Daoy (cell line): ENCODE data around the gene MRPL10. TPM values are rescaled to one million over a fixed set of nuclear protein-coding genes. Genes with fewer than 3 reads are reported as not detected.

Experiments used
- DNase-seq: peaks from one replicate; pipeline ENCODE4 v3.0.0-alpha.2; 2015; ENCODE audit warnings: low read depth
- total RNA-seq: library from RNA; depleted of rRNA; stranded (reverse); fragments of >200 nt; shearing (Covaris generic); gene quantifications from 2 replicates; pipeline ENCODE4 v1.2.3, GENCODE V29; 2014; rRNA removed

MRPL10 gene
- 26.3 and 41.3 TPM in 2 replicates for total RNA-seq

DNA sequence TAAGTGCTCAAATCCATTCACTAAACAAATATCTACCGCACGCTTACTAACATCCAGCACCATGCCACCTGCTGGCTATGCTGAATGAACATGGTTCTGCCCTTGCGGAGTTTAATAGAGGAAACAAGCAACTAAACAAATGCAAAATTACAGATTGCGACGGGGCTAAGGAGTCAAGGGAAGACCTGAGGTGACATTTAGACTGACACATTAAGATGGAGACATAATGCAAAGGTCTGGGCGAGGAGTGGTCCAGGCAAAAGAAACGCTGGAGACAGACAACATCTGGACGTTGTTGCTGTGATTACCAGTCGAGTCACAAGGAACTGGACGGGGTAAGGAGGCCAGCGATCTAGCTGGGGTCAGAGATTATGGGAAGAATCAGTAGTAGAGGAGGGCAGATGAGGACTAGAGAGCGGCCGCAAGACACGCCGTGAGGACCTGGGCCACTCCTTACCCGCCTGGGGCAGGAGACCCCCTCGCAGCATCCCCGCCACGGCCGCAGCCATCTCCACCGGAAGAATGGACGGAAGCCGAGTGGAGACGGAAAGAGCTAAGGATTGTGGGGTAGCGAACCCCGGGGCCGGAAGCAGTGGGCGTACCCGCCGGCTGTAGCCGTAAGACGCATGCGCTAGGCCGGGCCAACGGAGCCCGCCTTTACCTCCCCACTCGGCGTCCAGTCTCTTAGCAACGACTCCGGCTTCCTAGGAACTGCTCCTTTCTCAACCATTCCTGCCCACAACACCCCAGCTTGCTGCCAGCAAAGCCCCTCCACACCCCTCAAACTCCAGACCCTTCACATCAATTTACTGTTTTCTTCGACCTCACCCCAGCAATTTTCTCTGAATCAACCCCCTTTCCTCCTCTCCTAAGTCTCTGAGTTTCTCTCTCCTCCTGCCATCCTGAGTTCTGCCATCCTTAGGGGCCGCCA lies at the start of gene MRPL10, which contains the start of gene LRRC46:
Gene MRPL10 (minus strand): TSS at position 539 of the 931 bp plus-strand sequence. CDS start 30 bp downstream, at position 509.
Gene LRRC46 (plus strand): TSS at position 668 of the 931 bp plus-strand sequence. CDS start 320 bp downstream, outside the sequence.
- peak; percentile 92 for DNase-seq

DNA sequence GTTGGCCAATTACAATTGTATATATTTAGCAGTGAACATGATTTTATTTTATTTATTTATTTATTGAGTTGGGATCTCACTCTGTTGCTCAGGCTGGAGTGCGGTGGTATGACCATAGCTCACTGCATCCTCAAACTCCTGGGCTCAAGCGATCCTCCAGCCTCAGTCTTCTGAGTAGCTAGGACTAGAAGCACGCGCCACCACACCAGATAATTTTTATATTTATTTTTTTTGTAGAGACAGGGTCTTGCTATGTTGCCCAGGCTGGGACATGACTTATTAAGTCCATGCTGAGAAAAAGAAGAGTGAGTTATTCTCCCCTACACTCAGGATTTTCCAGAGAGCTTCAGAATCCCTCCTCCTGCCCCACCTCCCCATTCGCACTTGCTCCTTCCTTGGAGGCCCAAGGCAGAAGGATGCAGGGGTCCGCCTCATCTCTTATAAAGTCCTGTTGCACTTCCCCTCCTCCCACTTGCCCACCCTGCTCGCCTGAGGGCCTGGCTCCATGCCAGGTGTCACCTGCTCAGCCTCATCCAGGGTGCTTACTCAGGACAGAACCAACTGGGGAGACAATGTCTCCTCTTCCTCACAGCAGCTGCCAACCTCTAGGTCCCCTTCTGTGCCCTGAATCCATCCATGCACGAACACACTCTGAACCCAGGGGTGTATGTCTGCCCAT lies 48.6 kb upstream of the MRPL10 start:
- DNase-seq = no peak

DNA sequence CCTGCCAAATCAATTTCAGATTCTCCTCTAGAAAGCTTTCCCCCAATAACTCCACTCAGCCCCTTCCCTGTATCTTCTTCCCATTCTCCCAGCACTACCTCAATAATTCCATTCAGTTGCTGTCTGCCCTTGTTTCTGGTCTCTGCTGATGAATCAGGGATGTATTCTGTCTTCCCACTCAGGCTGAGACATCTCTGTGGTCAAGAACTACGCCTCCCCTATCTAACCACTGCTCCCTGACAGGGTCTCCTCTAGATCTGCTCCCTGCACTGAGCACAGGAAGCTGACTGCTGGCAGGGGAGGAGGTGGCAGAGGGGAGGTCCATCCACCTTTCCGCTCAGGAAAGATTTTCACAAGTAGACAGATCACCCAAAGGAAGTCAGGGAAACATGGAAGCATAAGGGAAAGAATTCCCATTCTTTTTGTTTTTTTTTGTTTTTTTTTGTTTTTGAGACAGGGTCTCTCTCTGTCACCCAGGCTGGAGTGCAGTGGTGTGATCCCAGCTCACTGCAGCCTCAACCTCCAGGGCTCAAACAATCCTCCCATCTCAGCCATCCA lies 47.8 kb upstream of the MRPL10 start:
- peak; percentile 65 for DNase-seq

DNA sequence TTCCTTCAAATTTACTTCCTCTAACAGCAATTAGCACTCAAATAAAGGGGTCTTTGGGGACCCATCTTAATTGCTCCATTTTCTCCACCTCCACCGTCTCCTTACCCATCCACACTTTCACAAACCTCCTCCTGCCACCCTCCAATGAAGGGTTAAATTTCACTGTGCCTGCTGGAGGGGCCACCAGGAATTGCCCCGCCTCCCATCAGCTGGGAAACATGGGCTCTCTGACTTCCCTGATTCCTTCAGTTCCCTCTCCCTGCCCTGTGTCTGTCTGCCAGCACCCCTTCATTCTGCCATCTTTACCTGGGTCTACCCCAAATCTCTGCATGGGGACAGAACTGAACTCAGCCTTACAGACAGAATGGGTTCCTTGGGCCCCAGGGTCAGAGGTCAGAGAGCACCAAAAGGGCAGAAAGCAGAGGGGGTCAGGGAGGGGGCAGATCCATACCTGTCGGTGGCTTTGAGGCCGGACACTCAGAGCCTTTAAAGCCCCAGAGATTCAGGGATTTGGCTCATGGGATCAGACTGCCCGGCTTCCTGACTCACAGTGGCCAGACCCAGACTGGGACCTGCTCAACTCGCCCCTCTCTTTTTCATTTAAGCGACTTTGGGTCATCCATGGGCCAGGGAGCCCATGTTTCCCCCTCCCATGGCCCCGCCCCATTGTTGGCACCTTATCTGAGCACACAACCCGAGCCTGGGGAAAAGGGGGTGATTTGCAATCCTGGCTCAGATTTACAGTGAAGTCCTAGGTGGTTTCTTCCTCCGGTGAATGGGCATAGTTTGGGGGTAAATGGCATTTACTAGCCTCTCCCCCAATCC lies 47.1 kb upstream of the MRPL10 start:
- no peak for DNase-seq

DNA sequence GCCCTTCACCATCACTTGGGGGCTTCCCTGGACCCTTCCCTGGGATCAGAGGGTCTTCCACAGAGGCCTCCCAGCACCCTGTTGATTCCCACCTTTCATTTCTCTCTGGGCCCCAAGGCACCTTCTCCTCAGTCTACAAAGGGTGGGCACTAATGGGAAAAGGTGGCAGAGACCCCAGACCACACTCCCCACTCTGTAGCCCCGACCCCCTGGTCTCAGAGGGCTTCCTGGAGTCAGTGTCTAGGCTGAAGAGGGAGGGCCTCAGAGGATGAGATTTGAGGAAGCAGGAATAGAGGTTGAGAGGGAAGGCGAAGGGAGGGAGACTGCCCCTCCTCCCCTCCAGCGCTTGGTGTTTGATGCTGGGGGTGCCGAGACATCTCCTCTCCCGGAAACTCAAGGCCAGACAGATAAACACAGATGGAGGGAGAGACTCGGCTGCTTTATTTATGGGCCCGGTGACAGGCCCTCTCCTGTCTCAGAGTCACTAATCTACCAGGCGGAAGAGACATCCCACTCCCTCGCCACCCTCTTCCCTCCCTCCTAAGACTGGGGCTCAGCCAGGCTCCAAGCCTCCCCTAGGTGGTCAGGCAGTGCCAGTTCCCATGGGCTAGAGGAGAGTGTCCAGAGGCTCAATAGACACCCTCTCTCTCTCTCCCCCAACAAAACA lies 46.2 kb upstream of the MRPL10 start:
- DNase-seq = no peak

DNA sequence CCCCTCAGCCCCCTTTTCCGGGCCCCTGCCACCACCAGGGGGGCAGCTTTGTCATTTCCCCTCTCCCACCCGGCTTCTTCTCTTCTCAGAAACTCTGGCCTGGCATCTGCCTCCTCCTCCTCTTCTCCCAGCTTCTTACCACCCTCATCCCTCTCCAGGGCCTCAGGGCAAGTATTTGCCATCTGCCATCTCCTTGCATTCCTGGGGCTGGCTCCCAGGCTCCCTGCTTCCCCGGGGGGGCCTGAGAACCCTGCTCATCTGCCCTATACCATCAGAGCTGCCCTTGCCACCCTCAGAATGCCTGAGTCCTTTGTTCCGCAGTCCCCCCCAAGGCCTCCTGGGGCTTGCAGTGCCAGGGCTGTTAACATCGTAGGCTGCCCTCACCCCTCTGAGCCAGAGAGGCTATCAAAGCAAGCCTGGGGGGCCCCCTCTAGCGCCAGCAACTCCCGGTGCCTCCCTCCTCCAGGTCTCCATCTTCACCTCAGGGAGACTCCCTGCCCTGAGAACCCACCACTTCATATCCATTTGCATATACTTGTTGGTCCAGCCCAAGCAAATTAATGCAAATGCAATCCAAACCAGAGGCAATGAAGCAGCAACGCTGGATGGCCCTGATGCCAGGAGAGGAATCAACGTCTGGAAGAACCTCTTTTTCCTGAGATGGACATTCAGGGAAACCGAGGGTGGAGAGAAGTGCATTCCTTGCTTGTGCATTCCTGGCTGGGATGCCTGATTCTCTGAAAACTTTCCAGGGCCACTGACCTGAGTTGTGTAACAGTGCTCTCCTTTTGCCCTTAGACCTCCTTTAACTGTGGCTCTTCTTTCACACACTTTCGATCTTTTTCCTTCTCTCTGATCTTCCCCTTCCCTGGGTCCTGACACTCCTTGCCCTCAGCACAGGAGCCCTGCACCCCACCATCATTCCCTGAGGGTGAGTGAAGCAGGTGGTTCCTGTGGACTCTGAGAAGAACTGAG lies 44.0 kb upstream of the MRPL10 start:
- DNase-seq = no peak

DNA sequence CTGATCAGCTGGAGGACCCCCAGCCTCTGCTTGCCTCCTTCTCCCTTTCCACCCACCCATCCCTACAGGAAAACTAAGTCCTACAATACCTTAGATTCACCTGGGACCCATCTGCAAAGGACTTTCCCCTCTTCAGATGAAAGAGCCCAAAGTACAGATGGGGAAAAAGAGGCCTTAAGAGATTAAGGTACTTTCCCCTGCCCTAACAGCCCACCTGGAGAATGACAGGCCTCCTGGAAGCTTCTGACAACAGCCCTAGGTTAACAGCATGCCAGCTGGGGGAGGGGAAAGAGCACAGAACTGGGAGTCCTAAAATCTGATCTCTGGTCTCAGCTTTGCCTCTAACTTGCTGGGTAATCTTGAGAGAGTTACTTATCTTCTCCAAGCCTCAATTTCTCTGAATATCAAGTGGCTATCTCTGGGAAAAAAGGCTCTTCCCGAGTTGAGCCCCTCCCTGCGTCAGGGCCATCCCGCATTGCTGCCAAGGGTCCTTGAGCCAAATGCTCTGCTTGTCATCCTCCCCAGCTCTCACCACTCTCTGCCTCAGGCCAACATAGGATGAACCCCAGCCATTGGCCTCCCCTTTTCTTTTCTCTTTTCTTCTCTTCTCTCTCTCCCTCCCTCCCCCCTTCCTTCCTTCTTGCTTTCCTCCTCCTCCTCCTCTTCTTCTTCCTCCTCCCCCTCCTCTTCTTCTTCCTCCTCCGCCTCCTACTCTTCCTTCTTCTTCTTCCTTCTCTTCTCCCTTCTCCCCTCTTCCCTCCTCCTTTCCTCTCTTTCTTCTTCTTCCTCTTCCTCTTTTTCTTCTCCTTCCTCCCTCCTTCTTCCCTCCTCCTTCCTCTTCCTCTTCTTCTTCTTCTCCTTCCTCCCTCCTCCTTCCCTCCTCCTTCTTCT lies 42.1 kb upstream of the MRPL10 start:
- DNase-seq = no peak

DNA sequence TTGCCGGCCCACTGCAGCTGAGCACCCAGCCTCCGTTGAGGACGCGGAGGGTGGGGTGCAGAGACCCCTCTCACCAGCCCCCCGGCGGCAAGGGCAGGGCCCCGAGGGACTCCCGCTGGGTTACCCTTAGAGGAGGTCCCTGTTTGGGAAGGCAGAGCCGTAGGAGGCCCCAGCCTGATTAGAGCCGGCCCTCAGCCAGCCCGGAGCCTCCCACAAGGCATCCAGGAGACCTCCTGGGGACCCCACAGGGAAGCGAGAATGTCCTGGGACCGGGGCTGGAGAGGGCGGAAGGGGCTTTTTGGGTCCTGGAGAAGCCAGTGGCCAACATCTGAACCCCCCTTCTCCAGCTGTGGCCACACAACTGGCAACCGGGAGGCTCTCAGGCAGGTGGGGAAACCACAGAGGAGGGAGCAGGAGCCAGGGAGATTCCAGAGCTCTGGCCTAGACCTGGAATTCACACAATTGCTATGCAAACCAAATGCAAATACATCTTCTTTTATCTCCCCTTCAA lies 41.4 kb upstream of the MRPL10 start:
- peak; percentile 40 for DNase-seq

DNA sequence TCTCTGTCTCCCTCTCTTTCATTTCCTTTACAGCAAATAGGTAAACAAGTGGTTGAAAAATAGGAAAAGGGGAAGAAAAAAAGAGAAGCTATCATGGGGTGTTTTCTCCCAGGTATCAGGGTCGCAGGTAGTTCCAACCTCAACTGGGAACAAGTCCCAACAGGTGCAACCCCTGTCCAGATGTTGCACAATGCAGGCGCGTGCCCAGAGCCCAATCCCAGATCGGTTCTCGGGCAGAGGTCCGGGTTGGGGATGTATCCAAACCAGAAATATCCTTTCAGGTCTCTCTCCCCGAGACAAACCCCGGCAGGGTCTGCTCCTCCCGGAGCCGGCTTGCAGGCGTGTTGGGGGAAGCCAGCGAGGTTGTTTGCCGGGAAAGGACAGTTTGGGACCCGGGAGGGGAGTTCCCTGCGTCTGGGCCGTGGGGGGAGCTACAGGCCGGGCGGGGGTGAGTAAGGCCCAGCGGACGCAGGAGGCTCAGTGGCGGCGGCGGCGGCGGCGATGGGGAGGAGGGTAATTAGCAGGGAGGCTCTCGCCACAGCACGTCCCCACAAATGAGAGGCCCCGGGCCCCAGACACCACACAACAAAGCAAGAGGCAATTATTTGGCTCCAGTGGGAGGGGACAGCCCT lies 40.8 kb upstream of the MRPL10 start:
- peak; percentile 37 for DNase-seq

DNA sequence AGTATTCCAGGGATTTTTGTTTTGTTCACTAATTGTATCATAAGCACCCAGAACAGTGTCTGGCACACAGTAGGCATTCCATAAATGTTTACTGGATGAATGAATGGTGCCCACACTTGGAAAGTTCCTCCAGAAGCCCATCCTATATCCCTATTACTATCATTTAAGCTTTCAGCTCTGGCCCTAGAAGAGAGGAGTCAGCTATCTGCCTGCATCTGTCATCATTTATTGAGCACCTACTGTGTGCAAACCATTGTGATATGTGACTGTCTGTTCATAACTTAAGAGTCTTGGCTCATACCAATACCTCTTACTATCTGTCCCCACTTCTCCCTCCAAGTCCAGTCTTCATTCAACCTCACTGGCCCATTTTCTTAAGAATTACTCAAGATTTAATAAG lies 39.7 kb upstream of the MRPL10 start:
- DNase-seq = no peak

DNA sequence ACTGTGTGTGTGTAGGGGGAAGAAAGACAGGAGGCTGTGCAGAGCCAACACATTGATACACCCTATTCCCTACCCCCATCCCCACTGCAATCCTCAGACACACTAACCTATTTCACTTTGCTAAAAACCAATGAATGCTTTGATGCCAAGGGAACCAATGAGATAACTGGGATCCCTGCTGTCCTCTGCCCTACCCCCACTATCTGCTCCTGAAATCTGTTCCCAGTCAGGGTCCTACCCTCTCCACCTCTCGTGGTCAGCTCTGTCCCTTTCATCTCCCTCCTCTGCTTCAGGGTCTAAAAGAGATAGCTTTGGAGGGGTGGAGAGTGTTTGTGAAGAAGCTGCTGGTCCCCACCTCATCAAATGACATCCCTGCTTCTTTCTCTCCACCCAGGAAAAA lies 38.7 kb upstream of the MRPL10 start:
- no peak for DNase-seq

DNA sequence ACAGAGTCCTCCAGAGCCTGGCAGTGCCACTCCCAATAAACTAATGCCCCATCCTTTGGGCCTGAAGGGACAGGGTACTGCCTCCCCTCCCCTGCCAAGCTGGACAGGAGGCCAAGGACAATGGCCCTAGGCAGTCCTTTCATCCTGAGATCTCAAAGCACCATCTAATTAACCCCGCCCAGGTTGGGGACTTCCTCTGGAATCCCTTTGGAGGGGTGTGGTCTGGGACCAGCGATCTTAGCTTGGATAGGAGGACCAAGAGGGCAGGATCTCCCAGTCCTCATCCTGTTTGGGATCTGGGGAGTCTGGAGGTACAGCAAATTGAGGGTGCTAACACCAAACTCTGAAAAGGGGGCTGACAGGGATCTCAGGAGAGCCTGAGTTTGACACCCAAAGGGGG lies 37.8 kb upstream of the MRPL10 start:
- no peak for DNase-seq

DNA sequence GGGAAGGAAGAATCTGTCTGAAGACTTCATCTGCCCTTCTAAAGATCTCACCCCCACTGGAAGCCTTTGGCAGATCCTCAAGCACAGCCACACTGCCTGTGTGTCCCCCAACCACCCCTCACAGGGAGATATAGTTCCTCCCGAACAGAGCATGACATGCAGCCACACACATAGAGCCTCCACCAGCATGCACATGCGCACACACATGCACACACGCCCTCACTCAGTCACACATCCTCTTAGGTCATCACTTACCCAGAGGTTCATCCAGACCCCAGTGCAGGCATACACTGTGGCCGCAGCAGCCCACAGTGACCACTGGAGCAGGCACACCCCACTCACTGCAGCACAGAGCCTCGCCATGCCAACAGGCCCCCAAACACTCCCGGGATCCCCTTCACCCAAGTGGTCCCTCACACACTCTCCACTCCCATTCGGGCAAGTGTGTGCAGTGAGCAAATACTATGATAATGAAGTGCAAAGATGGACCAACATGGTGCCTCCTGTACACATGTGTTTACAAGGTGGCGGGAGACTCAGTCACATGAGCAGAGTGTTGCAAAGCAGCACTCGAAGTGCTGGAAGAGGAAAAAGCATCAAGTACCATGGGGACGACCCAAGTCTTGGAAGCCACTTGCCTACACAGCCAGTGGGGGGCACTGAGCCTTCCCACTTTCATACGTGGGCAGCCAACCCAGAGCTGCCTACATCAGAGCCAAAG lies 36.6 kb upstream of the MRPL10 start:
- no peak for DNase-seq

DNA sequence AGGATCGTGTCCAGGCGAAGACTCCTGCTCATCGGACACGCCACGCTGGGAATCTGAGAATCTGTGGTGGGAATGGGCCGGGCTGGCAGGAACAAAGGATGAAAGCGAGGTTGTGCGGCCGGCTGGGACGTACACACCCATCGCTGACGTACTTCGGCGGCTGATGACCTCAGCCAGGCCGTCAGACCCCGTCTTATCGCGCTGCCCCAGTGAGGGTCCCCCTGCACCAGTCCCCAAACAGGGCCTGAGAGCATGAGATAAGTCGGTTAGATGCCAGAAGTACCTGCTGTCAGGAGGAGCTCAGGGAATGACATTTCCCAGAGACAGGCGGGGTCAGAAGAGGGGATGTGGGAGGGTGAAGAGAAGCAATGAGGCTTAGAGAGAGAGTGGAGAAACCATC lies 35.6 kb upstream of the MRPL10 start:
- DNase-seq = no peak

DNA sequence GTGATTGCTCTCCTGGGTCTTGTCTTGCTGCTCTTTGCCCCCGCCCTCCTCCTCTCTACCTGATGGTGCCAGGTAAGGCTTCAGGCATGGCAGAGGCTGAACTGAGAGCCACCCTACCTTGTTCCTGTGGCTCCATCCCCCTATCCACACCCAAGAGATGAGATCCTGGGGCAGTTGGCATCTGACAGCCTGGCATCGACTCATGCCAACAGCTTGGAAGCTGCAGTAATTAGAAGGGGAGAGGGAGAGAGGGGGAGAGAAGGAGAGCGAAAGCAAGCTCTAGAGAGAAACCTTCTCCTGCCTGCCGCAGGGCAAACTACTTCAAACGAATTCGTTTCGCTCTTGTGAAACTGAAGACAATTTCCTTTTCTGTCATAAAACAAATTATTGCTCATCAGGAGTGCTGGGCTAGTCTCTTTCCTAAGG lies 33.5 kb upstream of the MRPL10 start:
- no peak for DNase-seq

DNA sequence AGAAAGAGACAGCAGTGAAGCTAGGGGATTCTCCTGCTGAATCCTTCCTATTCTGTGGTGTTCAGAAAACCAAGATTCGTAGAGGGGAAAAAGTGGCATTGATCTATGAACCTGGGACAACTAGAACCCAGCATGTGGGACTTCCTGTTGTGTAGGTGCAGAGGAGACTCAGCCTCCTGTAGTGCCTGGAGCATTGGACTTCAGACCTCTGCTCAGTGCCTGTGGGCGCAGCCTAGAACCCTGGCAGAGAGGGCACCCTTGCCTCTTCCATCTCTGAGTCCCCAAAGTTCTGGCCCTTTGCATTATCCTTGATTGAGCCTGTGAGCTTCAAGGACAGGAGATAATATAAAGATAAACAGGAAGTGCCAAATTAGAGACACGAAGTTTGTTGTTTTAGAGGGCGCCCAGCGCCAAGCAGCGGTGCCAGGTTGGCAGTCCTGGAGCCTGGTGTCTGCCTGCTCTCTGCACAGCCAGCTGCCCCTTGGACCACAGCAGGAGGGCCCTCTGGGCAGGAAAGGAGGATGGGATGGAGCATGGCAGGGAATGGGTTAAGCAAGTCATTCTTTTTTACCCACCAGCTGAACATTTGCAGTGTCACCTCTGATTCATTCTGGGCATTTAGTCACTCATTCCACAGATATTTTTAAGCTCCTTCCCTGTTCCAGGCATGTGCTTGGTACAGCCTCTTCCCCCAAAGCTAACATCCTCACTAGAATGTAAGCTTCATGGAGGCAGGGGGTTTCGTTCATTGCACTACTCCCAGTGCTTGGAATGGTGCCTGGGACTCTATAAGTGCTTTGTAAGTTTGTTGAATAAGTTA lies 31.5 kb upstream of the MRPL10 start:
- peak; percentile 69 for DNase-seq
